Uterus (tissue), 2 donors: Measurements from ENCODE around the gene DKK1.

Experiments used
- CTCF ChIP-seq, 4 experiments: fragments of 200-600 bp in 2 of 4; fragments of 450-650 bp in 2 of 4; sonication (generic) in 2 of 4; IDR thresholded peaks; one replicate each; pipeline ENCODE4 v1.5.1; 2016 to 2019; ENCODE audit warnings: antibody characterized with exemption in 4 of 4, mild to moderate bottlenecking in 2 of 4, moderate library complexity in 1 of 4
- POLR2A ChIP-seq, 2 donors: fragments of 450-650 bp; IDR thresholded peaks; one replicate each; pipeline ENCODE4 v1.6.1; 2016; ENCODE audit warnings: antibody characterized with exemption in 2 of 2, mild to moderate bottlenecking in 1 of 2, moderate library complexity in 1 of 2

DNA sequence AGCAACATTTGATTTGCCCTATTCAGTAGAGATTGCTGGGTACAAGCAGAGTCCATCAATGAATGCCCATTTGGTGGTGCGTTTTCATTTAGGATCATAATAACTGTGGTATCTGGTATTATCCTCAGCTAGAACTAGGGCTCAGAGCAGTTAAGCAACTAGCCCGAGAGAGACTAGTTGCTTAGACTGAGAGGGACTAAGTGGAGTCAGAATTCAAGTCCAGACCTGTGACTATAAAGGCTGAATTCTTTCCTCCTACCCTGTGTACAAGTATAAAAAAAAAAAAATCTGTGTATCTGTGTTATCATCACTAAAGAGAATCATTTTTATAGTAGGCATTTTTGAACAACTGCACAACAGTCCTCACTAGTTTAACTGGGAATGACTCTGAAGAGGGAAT is 45.3 kb upstream of the DKK1 start:
- no peak for TF ChIP-seq POLR2A (IDR thresholded peaks at IDR 0.05)
- TF ChIP-seq CTCF (IDR thresholded peaks at IDR 0.05) = no peak
